Measurements from ENCODE around the gene HPS5.

GRCh38 chr11:18365741-18366140 is 43.8 kb upstream of the HPS5 start:
- TF ChIP-seq CTCF (IDR thresholded peaks at IDR 0.05; ENCODE audit: extremely low read depth in 1 of 2, insufficient read depth in 1 of 2, low read depth in 1 of 2, low read length in 2 of 2): no peak
- TF ChIP-seq POLR2AphosphoS5 (IDR thresholded peaks at IDR 0.05; ENCODE audit: insufficient read depth, low read depth, low read length): no peak
- no peak for TF ChIP-seq POLR2A (IDR thresholded peaks at IDR 0.05; ENCODE audit: low read depth, low read length)

Data from endothelial cell of umbilical vein (primary cell).